Testis (tissue), 3 donors: ENCODE results near the gene BBOX1. TPM values are rescaled to one million over a fixed set of nuclear protein-coding genes. Genes with fewer than 3 reads are reported as not detected.
"Not testable (repeated sequence)": the region's sequence is repeated elsewhere in the genome, so short reads cannot be mapped to it uniquely, and the experiment has no call there.

Experiments used
- DNase-seq: peaks from one replicate; pipeline ENCODE4 v3.0.0-alpha.2; 2019
- H3K27ac ChIP-seq, 2 donors: fragments of 200-600 bp; sonication (generic); one replicate each; pipeline ENCODE4 v1.5.1; 2019
- H3K27me3 ChIP-seq: fragments of 200-600 bp; sonication (generic); one replicate; pipeline ENCODE4 v1.5.1; 2019
- H3K36me3 ChIP-seq: fragments of 200-600 bp; sonication (generic); one replicate; pipeline ENCODE4 v1.5.1; 2017; ENCODE audit warnings: low read depth; ENCODE audit errors: missing control alignments
- H3K4me1 ChIP-seq: fragments of 200-600 bp; sonication (generic); one replicate; pipeline ENCODE4 v1.5.1; 2019
- H3K4me3 ChIP-seq, 2 donors: fragments of 200-600 bp; sonication (generic); one replicate each; pipeline ENCODE4 v1.5.1; 2017 to 2019
- H3K9me3 ChIP-seq: fragments of 200-600 bp; sonication (generic); one replicate; pipeline ENCODE4 v1.5.1; 2017
- POLR2A ChIP-seq: fragments of 450-650 bp; IDR thresholded peaks from one replicate; pipeline ENCODE4 v1.6.1; 2017; ENCODE audit warnings: antibody characterized with exemption, mild to moderate bottlenecking, moderate library complexity
- WGBS, 2 donors: methylation state at CpG; one replicate each; pipeline ENCODE4 v1.1.5; 2018; 5-methylcytosine and 5-hydroxymethylcytosine counted together
- intact Hi-C: fragments of 100-400 bp; cut with DNase I; formaldehyde crosslinking; loops from one replicate; pipeline ENCODE4 v1.15.1; 2023; ENCODE audit warnings: low total_unique reads
- polyA plus RNA-seq: library from polyadenylated mRNA; stranded (reverse); fragments of 350-450 nt; fragmentation: Illumina TruSeq; extraction: RNeasy Lipid Tissue Mini Kit (QIAGEN cat#74804); gene quantifications from one replicate; pipeline ENCODE4 v1.2.3, GENCODE V29; 2014; ENCODE audit warnings: low read depth, low replicate concordance; ENCODE audit not compliant: insufficient read depth
- total RNA-seq, 2 donors: library from RNA; depleted of rRNA; stranded (reverse); fragments of >200 nt; gene quantifications; one replicate each; pipeline ENCODE4 v1.2.3, GENCODE V29; 2016
- TF ChIP-seq, protein P1 (sequence below), 3 experiments: fragments of 450-650 bp in 2 of 3; fragments of 200-600 bp in 1 of 3; sonication (generic) in 1 of 3; IDR thresholded peaks; one replicate each; pipeline ENCODE4 v1.5.1; 2016 to 2019; ENCODE audit warnings: antibody characterized with exemption in 3 of 3, mild to moderate bottlenecking in 2 of 3, moderate library complexity in 1 of 3

Gene BBOX1
- total and polyA plus RNA-seq, 3 donors from 2014 or later: 0.24 to 1.2 TPM; not detected in 1

DNA sequence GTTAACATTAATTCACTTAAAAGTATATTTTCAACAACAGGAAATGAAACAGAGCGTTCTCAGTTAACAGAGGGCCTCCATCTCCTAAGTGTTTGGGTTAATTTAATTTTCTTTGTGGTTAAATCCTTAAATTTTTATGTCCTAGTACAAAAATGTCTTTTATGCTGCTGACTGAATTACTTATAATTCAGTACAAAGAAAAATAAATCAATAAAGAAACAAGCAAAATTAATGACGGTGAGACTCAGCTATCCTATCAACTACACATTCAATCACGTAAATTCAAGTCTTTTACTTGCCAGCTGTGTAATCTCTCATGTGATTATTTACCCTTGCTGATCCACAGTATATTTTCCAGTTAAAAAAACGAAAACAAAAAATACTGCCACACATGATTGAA lies 81.4 kb downstream of the BBOX1 start:
- H3K4me1 ChIP-seq: no peaks in the 10 kb centered on the region
- H3K27me3 ChIP-seq: no peaks in the 10 kb centered on the region
- DNase-seq: no peak
- H3K27ac ChIP-seq: no peak overlapping the region
- TF ChIP-seq POLR2A: no peak
- TF ChIP-seq, protein P1, sequence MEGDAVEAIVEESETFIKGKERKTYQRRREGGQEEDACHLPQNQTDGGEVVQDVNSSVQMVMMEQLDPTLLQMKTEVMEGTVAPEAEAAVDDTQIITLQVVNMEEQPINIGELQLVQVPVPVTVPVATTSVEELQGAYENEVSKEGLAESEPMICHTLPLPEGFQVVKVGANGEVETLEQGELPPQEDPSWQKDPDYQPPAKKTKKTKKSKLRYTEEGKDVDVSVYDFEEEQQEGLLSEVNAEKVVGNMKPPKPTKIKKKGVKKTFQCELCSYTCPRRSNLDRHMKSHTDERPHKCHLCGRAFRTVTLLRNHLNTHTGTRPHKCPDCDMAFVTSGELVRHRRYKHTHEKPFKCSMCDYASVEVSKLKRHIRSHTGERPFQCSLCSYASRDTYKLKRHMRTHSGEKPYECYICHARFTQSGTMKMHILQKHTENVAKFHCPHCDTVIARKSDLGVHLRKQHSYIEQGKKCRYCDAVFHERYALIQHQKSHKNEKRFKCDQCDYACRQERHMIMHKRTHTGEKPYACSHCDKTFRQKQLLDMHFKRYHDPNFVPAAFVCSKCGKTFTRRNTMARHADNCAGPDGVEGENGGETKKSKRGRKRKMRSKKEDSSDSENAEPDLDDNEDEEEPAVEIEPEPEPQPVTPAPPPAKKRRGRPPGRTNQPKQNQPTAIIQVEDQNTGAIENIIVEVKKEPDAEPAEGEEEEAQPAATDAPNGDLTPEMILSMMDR (IDR thresholded peaks at IDR 0.05): no peak
- WGBS, 2 donors: 63 to 64% methylated on average over 4 of the region's 4 CpGs
- H3K4me3 ChIP-seq: no peak overlapping the region
- H3K36me3 ChIP-seq: no peaks in the 10 kb centered on the region
- intact Hi-C loops: loop anchor here (5.0 kb wide), 1 partner anchor 365 kb away; no protein-coding TSS in a partner anchor
- no peaks in the 10 kb centered on the region for H3K9me3 ChIP-seq

DNA sequence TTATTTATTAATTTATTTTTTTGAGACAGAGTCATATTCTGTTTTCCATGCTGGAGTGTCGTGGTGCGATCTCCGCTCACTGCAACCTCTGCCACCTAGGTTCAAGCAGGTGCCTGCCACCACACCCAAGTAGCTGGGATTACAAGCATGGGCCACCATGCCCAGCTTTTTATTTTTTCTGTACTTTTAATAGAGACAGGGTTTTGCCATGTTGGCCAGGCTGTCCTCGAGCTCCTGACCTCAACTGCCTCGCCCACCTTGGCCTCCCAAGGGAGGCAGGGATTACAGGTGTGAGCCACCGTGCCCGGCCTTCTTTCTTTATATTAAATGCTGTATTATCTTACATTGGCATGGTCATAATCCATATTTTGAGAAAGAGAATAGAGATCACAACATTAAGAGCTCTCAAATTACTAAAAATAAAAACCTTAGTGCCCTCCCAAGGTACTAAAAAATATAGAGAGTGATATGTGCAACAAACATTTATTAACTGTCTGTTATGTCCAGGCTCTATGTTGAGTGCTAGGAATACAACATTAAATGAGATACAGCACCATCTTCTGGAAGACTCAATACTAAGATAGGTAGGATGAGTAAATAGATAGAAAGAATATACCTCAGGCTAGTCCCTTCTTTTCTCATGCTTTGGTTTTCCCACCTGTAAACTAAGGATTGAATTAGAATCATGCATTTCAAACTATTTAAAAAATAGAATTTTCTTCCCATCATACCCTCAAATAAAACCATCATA lies 84.1 kb downstream of the BBOX1 start:
- Histone ChIP-seq H3K36me3 (no peaks in the 10 kb centered on the region), H3K4me1 (no peaks in the 10 kb centered on the region), H3K27ac (no peak overlapping the region), H3K9me3 (no peaks in the 10 kb centered on the region), H3K4me3 (no peak overlapping the region), H3K27me3 (no peaks in the 10 kb centered on the region)
- no peak for DNase-seq
- TF ChIP-seq POLR2A: no peak
- TF ChIP-seq, protein P1 (IDR thresholded peaks at IDR 0.05): no peak
- intact Hi-C loops: loop anchor here (5.0 kb wide), 1 partner anchor 367 kb away; no protein-coding TSS in a partner anchor
- 88 to 97% methylated on average over 7 of the region's 7 CpGs for WGBS, 2 donors

DNA sequence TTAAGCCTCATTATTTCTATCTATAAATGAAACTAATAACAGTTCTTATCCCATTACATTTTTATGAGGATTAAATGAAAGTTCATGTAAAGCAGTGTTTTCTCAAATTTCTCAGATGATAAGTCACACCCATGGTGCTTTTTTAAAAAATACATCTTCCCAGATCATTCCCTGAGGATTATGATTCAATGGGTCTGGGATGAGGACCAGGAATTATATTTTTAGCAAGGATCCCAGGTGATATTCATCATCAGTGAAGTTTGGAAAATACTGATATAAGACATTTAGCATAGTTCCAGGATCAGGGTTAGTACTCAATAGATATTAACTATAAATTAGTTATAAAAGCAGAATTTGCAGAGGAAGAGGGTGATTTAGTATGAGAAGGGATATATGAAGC lies 89.1 kb downstream of the BBOX1 start:
- Histone ChIP-seq H3K4me3 (no peak overlapping the region), H3K9me3 (no peaks in the 10 kb centered on the region), H3K27me3 (no peaks in the 10 kb centered on the region), H3K4me1 (no peaks in the 10 kb centered on the region), H3K27ac (no peak overlapping the region), H3K36me3 (no peaks in the 10 kb centered on the region)
- no peak for DNase-seq
- no peak for TF ChIP-seq POLR2A
- intact Hi-C loops: no loop called here

DNA sequence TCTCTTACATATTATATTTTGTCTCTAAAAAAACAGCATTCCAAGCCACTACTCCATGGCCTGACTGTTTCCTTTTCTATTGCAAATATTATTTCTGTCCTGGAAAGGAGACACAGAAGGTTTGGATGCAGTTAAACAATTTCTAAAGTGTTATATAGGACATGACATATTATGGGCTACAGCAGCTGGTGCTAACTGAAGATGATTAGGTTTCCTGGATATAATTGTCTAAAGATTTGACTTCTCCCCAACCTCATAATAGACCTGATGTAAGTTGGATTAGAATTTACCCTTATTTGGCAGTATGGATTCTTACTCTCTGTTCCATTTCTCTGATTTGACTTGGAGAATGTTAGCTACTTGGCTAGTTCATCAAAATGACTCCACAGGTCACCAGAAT lies 90.2 kb downstream of the BBOX1 start:
- no peak for DNase-seq
- no peaks in the 10 kb centered on the region for H3K4me1 ChIP-seq
- TF ChIP-seq, protein P1 (IDR thresholded peaks at IDR 0.05): no peak
- TF ChIP-seq POLR2A: no peak
- no peak overlapping the region for H3K4me3 ChIP-seq
- no peak overlapping the region for H3K27ac ChIP-seq
- intact Hi-C loops: no loop called here
- H3K9me3 ChIP-seq: no peaks in the 10 kb centered on the region
- H3K36me3 ChIP-seq: no peaks in the 10 kb centered on the region
- H3K27me3 ChIP-seq: no peaks in the 10 kb centered on the region

DNA sequence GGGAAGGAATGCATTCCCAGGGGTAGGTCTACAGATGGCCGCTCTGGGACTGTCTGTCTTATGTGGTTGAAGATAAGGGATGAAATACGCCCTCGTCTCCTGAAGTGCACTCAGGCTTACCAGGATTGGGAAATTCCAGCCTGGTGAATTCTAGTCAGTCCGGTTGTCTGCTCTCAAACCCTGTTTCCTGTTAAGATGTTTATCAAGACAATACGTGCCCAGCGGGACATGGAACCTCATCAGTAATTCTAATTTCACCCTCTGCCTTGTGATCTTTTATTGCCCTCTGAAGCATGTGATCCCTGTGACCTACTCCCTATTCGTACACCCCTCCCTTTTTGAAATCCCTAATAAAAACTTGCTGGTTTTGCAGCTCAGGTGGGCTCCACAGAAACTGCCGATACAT lies 95.3 kb downstream of the BBOX1 start:
- 83 to 86% methylated on average over 8 of the region's 8 CpGs for WGBS, 2 donors
- H3K27ac ChIP-seq, H3K36me3 ChIP-seq: not testable (repeated sequence)

DNA sequence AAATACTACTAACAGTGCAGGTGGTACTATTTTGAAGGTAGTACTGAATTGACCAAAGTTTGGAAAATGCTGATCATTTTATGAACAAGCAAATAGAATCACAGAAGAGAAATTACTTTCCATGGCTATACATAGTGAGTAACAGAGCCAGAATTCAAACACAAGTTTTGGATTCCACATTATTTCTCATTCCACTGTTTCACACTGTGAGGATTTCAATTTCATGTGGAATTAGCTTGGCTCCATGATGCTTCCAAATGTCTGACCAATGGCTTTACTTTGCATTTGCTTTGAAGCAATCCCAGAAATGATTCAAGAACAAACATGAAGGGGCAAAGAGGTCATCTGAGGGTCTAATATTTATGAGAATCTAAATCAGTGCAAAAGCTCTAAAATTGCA lies 98.1 kb downstream of the BBOX1 start:
- H3K4me1 ChIP-seq: no peaks in the 10 kb centered on the region
- no peaks in the 10 kb centered on the region for H3K9me3 ChIP-seq
- intact Hi-C loops: no loop called here
- no peaks in the 10 kb centered on the region for H3K27me3 ChIP-seq
- H3K36me3 ChIP-seq: no peaks in the 10 kb centered on the region
- H3K27ac ChIP-seq: no peak overlapping the region
- H3K4me3 ChIP-seq: no peak overlapping the region
- DNase-seq: no peak
- TF ChIP-seq, protein P1 (IDR thresholded peaks at IDR 0.05): no peak
- TF ChIP-seq POLR2A: no peak

More for the DNA sequence above, 95.3 kb downstream of the BBOX1 start:
- H3K9me3 ChIP-seq, intact Hi-C loops, H3K4me3 ChIP-seq, DNase-seq, H3K27me3 ChIP-seq, H3K4me1 ChIP-seq: not testable (repeated sequence)
